Endodermal cell (in vitro differentiated cells): Measurements from ENCODE around the gene TULP3. TPM values are rescaled to one million over a fixed set of nuclear protein-coding genes. Genes with fewer than 3 reads are reported as not detected.

Source experiments
- DNase-seq: peaks from one replicate; pipeline ENCODE4 v3.0.0-alpha.2; 2017
- H3K27ac ChIP-seq: 2 replicates; pipeline ENCODE4 v1.5.1; 2013; ENCODE audit warnings: mild to moderate bottlenecking, low read depth, low read length, moderate library complexity
- H3K27me3 ChIP-seq: 2 replicates; pipeline ENCODE4 v1.6.1; 2013; ENCODE audit warnings: mild to moderate bottlenecking, low read length, moderate library complexity; ENCODE audit not compliant: insufficient read depth, control insufficient read depth, poor library complexity, severe bottlenecking
- H3K36me3 ChIP-seq: 2 replicates; pipeline ENCODE4 v1.7.0; 2013; ENCODE audit warnings: mild to moderate bottlenecking, low read length, moderate library complexity; ENCODE audit not compliant: control insufficient read depth, insufficient read depth
- H3K4me1 ChIP-seq: one replicate; pipeline ENCODE4 v1.7.0; 2013; ENCODE audit warnings: low read length; ENCODE audit not compliant: control insufficient read depth, insufficient read depth
- H3K4me3 ChIP-seq: 2 replicates; pipeline ENCODE4 v1.5.1; 2013; ENCODE audit warnings: mild to moderate bottlenecking, low read length, moderate library complexity
- H3K9ac ChIP-seq: 2 replicates; pipeline ENCODE4 v1.6.1; 2013; ENCODE audit warnings: mild to moderate bottlenecking, low read length, moderate library complexity; ENCODE audit not compliant: poor library complexity, severe bottlenecking; ENCODE audit errors: extremely low read depth
- H3K9me3 ChIP-seq: 2 replicates; pipeline ENCODE4 v1.6.1; 2013; ENCODE audit warnings: mild to moderate bottlenecking, low read length, moderate library complexity; ENCODE audit not compliant: control insufficient read depth
- H3K27ac Mint-ChIP-seq: 2 replicates; pipeline ENCODE4 v1.8.0; 2020; ENCODE audit warnings: mixed read lengths
- H3K27me3 Mint-ChIP-seq: 2 replicates; pipeline ENCODE4 v1.8.0; 2021; ENCODE audit warnings: mild to moderate bottlenecking, mixed read lengths; ENCODE audit not compliant: insufficient read depth
- H3K36me3 Mint-ChIP-seq: 2 replicates; pipeline ENCODE4 v1.8.0; 2020; ENCODE audit warnings: low read depth, mixed read lengths
- H3K4me1 Mint-ChIP-seq: 2 replicates; pipeline ENCODE4 v1.8.0; 2020; ENCODE audit warnings: mixed read lengths
- H3K4me3 Mint-ChIP-seq: 2 replicates; pipeline ENCODE4 v1.8.0; 2020; ENCODE audit warnings: mild to moderate bottlenecking, moderate library complexity, mixed read lengths
- H3K9me3 Mint-ChIP-seq: 2 replicates; pipeline ENCODE4 v1.8.0; 2020; ENCODE audit warnings: mild to moderate bottlenecking, mixed read lengths
- CTCF ChIP-seq: fragments of 200-600 bp; sonication (generic); conservative IDR thresholded peaks from 2 replicates; pipeline ENCODE4 v1.5.0; 2021; ENCODE audit warnings: antibody characterized with exemption, mild to moderate bottlenecking
- WGBS, 2 experiments: methylation state at CpG; one replicate each; pipeline versions ENCODE4 v1.1.5 to v1.1.7; 2013; ENCODE audit warnings: missing lambda C conversion rate in 2 of 2, mixed read lengths in 1 of 2; ENCODE audit not compliant: insufficient coverage in 1 of 2, insufficient read length in 1 of 2; 5-methylcytosine and 5-hydroxymethylcytosine counted together
- total RNA-seq, 2 donors: library from RNA; stranded (reverse); fragmentation: NEBNext Ultra II Directional in 1 of 2; extraction: Animal tissue kit (Norgen Biotek cat#: 25700) in 1 of 2; gene quantifications; 2 replicates in 1 of 2; 3 replicates in 1 of 2; pipeline ENCODE4 v1.2.1, GENCODE V29; 2021

The TULP3 gene
- total RNA-seq, 2 donors from 2014 or later: 28.1 to 47.9 TPM

DNA sequence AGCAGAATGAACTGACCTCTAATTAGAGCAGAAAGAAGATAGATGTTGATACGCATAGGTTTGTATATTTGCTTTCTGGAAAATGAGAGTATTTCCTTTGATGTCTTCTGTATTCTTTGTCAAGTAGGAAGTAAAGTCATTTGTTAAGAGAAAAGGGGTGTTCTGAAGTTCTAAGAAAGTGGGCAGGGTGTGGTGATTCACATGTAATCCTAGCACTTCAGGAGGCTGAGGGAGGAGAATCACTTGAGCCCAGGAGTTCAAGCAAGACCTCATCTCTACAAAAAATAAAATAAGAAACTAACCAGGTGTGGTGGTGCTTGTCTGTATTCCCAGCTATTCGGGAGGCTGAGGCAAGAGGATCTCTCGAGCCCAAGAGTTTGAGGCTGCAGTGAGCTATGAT, 10.8 kb upstream of the TULP3 start:
- H3K27me3 ChIP-seq: no peaks in the 10 kb centered on the region
- H3K4me1 ChIP-seq: no peaks in the 10 kb centered on the region
- no peaks in the 10 kb centered on the region for H3K9me3 Mint-ChIP-seq
- peaks cover 27% of the 10 kb centered on the region for H3K36me3 Mint-ChIP-seq
- 97 to 100% methylated on average over 2 to 3 of the region's 3 CpGs for WGBS, 2 experiments
- H3K4me1 Mint-ChIP-seq: peaks cover 21% of the 10 kb centered on the region
- peaks cover 10% of the 10 kb centered on the region for H3K36me3 ChIP-seq
- no peak overlapping the region for H3K9ac ChIP-seq
- no peaks in the 10 kb centered on the region for H3K27me3 Mint-ChIP-seq
- no peak for DNase-seq
- TF ChIP-seq CTCF: no peak
- no peaks in the 10 kb centered on the region for H3K9me3 ChIP-seq
- H3K4me3 Mint-ChIP-seq: no peak overlapping the region
- H3K27ac Mint-ChIP-seq: no peak overlapping the region
- no peak overlapping the region for H3K4me3 ChIP-seq
- no peak overlapping the region for H3K27ac ChIP-seq

DNA sequence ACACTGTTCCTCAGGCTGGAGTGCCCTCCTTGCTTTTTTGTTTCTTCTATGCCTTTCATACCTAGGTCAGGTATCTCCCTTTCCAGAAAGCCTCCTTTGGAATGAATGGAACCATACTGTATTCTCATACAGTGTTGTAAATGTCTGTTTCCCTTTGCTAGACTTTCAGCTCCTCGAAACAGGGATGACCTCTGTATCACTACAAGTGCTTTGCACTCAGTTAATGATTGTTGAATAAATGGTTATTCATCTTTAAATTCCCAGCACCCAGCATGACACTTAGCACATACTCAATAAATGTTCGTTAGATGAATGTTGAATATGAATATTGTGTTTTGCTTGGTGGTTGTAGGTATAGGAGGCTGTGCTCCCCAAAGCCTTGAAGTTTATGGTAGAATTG, 5.9 kb upstream of the TULP3 start:
- Mint-ChIP-seq H3K4me3 (no peak overlapping the region), H3K9me3 (no peaks in the 10 kb centered on the region), H3K27ac (peak overlapping the region; percentile 22), H3K4me1 (peaks cover 3% of the 10 kb centered on the region), H3K27me3 (no peaks in the 10 kb centered on the region), H3K36me3 (peaks cover 50% of the 10 kb centered on the region)
- TF ChIP-seq CTCF: no peak
- DNase-seq: no peak
- H3K27ac ChIP-seq: no peak overlapping the region
- no peaks in the 10 kb centered on the region for H3K9me3 ChIP-seq
- no peak overlapping the region for H3K4me3 ChIP-seq
- 93% methylated on average over 2 of the region's 2 CpGs; no CpG with 5 or more reads in 1 of the 2 experiments for WGBS, 2 experiments
- no peaks in the 10 kb centered on the region for H3K27me3 ChIP-seq
- no peaks in the 10 kb centered on the region for H3K4me1 ChIP-seq
- peaks cover 38% of the 10 kb centered on the region for H3K36me3 ChIP-seq
- H3K9ac ChIP-seq: no peak overlapping the region

DNA sequence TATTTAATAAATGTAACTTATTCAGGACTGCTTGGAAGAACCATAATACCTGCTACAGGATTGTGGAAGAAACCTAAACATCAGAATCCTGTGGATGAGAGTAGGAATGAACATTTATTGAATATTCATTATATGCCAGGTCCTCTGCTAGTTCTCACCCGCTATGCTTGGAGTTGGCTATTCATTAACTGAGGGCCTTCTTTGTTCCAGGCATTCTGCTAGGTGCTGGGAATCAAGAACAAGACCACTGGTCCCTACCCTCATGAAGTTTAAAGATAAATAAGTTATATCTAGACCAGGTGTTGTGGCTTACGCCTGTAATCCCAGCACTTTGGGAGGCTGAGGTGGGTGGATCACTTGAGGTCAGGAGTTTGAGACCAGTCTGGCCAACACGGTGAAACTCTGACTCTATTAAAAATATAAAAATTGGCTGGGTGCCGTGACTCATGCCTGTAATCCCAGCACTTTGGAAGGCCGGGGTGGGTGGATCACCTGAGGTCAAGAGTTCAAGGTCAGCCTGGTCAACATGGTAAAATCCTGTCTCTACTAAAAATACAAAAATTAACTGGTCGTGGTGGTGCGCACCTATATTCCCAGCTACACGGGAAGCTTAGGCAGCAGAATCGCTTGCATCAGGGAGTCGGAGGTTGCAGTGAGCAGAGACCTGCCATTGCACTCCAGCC, 3.8 kb upstream of the TULP3 start:
- H3K27ac Mint-ChIP-seq: no peak overlapping the region
- WGBS, 2 experiments: 92 to 95% methylated on average over 8 to 10 of the region's 10 CpGs
- no peaks in the 10 kb centered on the region for H3K27me3 Mint-ChIP-seq
- DNase-seq: no peak
- no peaks in the 10 kb centered on the region for H3K27me3 ChIP-seq
- H3K9me3 Mint-ChIP-seq: no peaks in the 10 kb centered on the region
- peaks cover 43% of the 10 kb centered on the region for H3K36me3 Mint-ChIP-seq
- TF ChIP-seq CTCF: no peak
- no peak overlapping the region for H3K4me3 Mint-ChIP-seq
- H3K4me3 ChIP-seq: no peak overlapping the region
- H3K9ac ChIP-seq: no peak overlapping the region
- peaks cover 35% of the 10 kb centered on the region for H3K36me3 ChIP-seq
- H3K27ac ChIP-seq: no peak overlapping the region
- no peaks in the 10 kb centered on the region for H3K9me3 ChIP-seq
- H3K4me1 ChIP-seq: no peaks in the 10 kb centered on the region
- H3K4me1 Mint-ChIP-seq: peaks cover 10% of the 10 kb centered on the region
